Measurements from ENCODE around the gene DMPK. TPM values are rescaled to one million over a fixed set of nuclear protein-coding genes. Genes with fewer than 3 reads are reported as not detected.

DMPK gene
- total and polyA plus RNA-seq, 2 of the 4 experiments (the other 2 are of a cell fraction), result 7.9 to 50.7 TPM

DNA sequence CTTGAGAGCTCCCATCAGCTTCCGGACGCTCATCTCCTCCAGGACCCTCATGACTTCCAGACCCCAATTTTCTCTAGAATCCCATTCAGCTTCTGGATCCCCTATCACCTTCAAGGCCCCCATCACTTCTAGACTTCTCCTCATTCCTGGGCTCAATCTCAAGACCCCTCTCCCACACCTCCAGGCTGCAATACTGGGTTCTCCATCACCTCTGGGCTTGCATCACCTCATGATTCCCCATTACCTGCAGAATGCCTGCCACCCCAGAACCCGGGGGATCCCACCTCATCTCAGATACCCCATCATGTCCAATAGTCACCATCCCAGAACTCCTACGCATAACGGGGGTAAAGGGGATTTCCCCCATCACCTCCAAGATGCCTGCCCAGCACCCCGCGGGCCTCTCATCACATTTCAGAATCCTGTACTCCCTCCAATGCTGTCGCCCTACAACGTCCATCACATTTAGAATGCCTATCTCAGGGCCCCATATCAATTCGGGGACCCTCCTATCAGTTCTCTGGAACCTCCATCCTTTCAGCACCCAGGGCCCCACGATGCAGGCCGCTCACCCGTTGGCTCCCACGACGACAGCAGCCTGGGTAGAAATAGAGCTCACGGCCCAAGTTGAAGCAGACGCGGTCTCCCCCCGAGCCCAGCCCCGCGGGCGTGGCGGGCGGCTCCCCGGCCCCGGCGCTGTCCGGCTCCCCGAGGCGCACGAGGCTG is 9.6 kb upstream of the DMPK start:
- peak overlapping the region; percentile 6; the same call in 1 of the 2 replicates for H4K5ac ChIP-seq (ENCODE audit: low read depth, low read length)
- no TSS peak for BruUV-seq (replicated peaks)
- H3K14ac ChIP-seq (replicated peaks; ENCODE audit: low read depth, low read length), result peak overlapping the region; percentile 94
- ChIA-PET POLR2A (ENCODE audit: unreplicated experiment) (interaction anchor here (0.5 kb wide), 1 partner anchor 9 kb away, joined by 8 read pairs; the partner anchor contains the start of gene DMPK), CTCF (interaction anchor here (0.6 kb wide), 1 partner anchor 21 kb away, joined by 4 read pairs; no protein-coding TSS in a partner anchor)
- H2BK15ac ChIP-seq (ENCODE audit: low read depth, low read length), result no peak overlapping the region
- peak overlapping the region; percentile 95 for H2AK9ac ChIP-seq (replicated peaks; ENCODE audit: low read depth, low read length, poor library complexity)
- H3K27me3 ChIP-seq (ENCODE audit: control insufficient read depth, insufficient read depth, low read length), result no peaks in the 10 kb centered on the region
- H3K4ac ChIP-seq (ENCODE audit: low read depth, low read length), result peak overlapping the region; percentile 86
- no peak overlapping the region for H3K18ac ChIP-seq (ENCODE audit: low read depth, low read length)
- peak overlapping the region; percentile 83 for H3K56ac ChIP-seq (ENCODE audit: extremely low read depth, insufficient read depth, low read length)
- H3K27ac ChIP-seq (ENCODE audit: insufficient read depth, low read length), result peak overlapping the region; percentile 84
- peak; percentile 48; the same call in 1 of the 2 replicates for ATAC-seq (ENCODE audit: low read depth)
- in situ Hi-C loops (cut with MboI; ENCODE audit: low sequenced_read_pairs), result no loop called here
- no peak for DNase-seq
- H3K4me2 ChIP-seq (ENCODE audit: low read depth, low read length), result peak overlapping the region; percentile 98
- H2BK20ac ChIP-seq (ENCODE audit: low read depth, low read length), result no peak overlapping the region
- H4K20me1 ChIP-seq (ENCODE audit: insufficient read depth, low read length), result peaks cover 4% of the 10 kb centered on the region; the same call in 1 of the 2 replicates
- peak overlapping the region; percentile 70 for H4K91ac ChIP-seq (ENCODE audit: insufficient read depth, low read depth, low read length)
- peaks cover 28% of the 10 kb centered on the region for H3K36me3 ChIP-seq (ENCODE audit: control insufficient read depth, insufficient read depth, low read length)
- H2BK120ac ChIP-seq (ENCODE audit: low read depth, low read length), result peak overlapping the region; percentile 36; the same call in 1 of the 2 replicates
- peak overlapping the region; percentile 90 for H3K9ac ChIP-seq (ENCODE audit: low read depth, low read length)
- peak overlapping the region; percentile 50 to 84; a peak in 2 of 4 replicates for H4K8ac ChIP-seq (ENCODE audit: low read depth in 2 of 2, low read length in 2 of 2)
- peak overlapping the region; percentile 98 for H2AK5ac ChIP-seq (ENCODE audit: low read depth, low read length)
- peaks cover 5% of the 10 kb centered on the region for H3K9me1 ChIP-seq (ENCODE audit: insufficient read depth, low read length)
- H2BK5ac ChIP-seq (ENCODE audit: low read depth, low read length, poor library complexity, severe bottlenecking), result peak overlapping the region; percentile 77
- H3K4me3 ChIP-seq (ENCODE audit: insufficient read depth, low read depth, low read length), result peak overlapping the region; percentile 82
- peaks cover 6% of the 10 kb centered on the region for H3K4me1 ChIP-seq (ENCODE audit: control insufficient read depth, insufficient read depth, low read length)
- intact Hi-C loops (cut with micrococcal nuclease), result no loop called here
- dilution Hi-C loops (cut with HindIII; ENCODE audit: low sequenced_read_pairs, unreplicated experiment), result no loop called here
- H3K23ac ChIP-seq (ENCODE audit: low read depth, low read length), result peak overlapping the region; percentile 90
- H3K79me1 ChIP-seq (ENCODE audit: low read depth in 1 of 2, low read length in 2 of 2), result peaks cover 13 to 48% of the 10 kb centered on the region in 2 experiments
- H2AFZ ChIP-seq (replicated peaks; ENCODE audit: low read length, poor library complexity), result peak overlapping the region; percentile 94
- WGBS, 2 experiments (ENCODE audit: extremely low coverage in 2 of 2, insufficient read length in 1 of 2), result 11% methylated on average over 15 of the region's 31 CpGs; no CpG with 5 or more reads in 1 of the 2 experiments
- no peak for TF ChIP-seq USF2 (IDR thresholded peaks at IDR 0.05; ENCODE audit: low read depth, low read length)
- TF ChIP-seq MXI1 (IDR thresholded peaks at IDR 0.05; ENCODE audit: borderline replicate concordance, low read depth, low read length), result peak; percentile 42; the same call in 1 of the 2 replicates
- H3K9me3 ChIP-seq (ENCODE audit: control insufficient read depth, insufficient read depth, low read length), result no peaks in the 10 kb centered on the region
